Ramos (cell line): ENCODE data around the gene FBXO9.

Experiments used
- in situ Hi-C: fragments of 300-500 bp; cut with MboI; formaldehyde crosslinking; loops from one replicate; pipeline ENCODE4 v1.14.3; 2022; ENCODE audit warnings: low sequenced_read_pairs; ENCODE audit not compliant: unreplicated experiment

The FBXO9 gene

GRCh38 chr6:53065266-53066076 is at the start of gene FBXO9:
FBXO9 (plus strand) TSS chr6:53065404; CDS start chr6:53065790, 386 bp downstream.
- in situ Hi-C loops: no loop called here

GRCh38 chr6:53015486-53015885 is 49.7 kb upstream of the FBXO9 start:
- in situ Hi-C loops: no loop called here

DNA sequence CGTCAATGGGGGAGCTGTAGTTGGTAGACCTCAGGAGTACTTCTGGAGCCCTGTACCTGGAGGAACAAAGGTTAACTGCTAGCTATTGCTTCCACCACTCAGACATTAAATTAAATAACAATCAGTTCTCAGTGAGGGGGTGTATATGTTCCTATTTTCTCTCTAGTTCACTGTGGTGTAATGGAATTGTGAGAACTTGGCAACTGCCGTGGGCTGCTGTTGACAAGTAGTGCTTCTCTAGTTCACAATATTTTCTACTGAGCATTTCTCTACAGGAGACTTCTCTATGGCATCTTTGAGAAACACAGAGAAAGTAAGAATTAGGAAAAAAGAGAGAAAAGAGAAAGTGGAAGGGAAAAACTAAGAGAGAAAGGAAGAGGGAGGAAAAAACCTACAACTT is 46.8 kb upstream of the FBXO9 start:
- in situ Hi-C loops: no loop called here

GRCh38 chr6:53020005-53020744 is 45.0 kb upstream of the FBXO9 start:
- in situ Hi-C loops: no loop called here

- in situ Hi-C loops: no loop called here
Observed at GRCh38 chr6:53023323-53023722, 41.9 kb upstream of the FBXO9 start.

DNA sequence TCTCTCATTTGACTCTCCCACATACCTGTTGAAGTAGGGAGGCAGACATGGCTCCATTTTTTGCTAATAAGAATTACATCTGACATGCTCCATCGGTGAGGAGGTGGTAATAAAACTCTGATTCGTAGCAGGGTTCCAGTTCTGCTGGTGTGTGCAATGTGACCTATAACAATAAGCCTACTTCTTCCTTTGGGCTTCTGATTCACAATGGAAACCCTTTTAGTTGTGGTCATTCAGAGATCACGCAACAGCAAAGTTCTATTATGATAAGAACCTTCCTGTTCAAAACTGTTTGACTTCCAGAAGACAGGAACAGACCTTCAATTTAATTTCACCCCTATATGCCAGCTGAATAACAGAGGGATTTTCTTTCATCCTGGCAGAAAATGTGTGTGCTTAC is 38.7 kb upstream of the FBXO9 start:
- in situ Hi-C loops: no loop called here

DNA sequence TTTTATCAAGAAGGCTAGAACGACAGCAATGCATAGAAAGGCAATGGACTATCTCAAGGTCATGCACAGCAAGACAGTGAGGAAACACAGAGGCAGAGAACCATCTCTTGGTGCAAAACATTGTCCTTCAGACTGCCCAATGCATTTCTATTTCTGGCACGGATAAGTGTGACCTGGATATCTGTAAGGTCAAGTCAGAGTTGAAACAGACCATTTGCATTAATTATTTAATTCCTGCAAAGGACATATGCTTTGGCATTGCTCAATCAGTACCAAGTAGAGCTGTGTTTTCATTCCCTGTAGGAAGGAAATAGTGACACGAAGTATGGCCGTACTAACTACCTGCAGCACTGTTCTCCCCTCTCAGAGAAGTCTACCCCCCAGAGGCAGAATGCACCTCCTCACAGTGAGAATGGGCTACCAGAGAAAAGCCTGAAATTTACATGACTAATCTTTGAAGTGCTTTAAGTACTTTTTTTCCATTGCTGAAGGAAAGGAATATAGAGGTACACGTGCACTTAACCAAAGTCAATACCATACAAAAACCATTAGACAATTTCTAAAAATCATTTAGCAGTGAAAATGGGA is 38.0 kb upstream of the FBXO9 start:
- in situ Hi-C loops: no loop called here

DNA sequence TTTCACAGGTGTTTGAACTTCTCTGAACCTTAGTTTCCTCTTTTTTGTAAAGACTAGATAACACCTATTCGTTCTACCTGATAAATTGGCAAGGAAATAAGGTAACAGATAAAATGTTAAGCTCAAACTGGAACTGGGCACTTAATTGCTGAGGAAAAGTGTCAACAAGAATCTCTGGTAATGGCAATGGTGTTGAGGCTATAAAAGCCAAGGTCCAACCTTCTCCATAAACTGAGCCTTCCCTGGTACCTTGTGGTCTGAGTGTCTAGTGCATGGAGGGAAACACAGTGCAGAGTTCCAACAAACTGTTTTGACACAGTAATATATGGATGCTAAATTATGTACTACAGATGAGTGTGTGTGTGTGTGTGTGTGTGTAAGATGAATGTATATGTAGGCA is 36.7 kb upstream of the FBXO9 start:
- in situ Hi-C loops: no loop called here

- in situ Hi-C loops: no loop called here
Observed at GRCh38 chr6:53029257-53029656, 35.9 kb upstream of the FBXO9 start.

DNA sequence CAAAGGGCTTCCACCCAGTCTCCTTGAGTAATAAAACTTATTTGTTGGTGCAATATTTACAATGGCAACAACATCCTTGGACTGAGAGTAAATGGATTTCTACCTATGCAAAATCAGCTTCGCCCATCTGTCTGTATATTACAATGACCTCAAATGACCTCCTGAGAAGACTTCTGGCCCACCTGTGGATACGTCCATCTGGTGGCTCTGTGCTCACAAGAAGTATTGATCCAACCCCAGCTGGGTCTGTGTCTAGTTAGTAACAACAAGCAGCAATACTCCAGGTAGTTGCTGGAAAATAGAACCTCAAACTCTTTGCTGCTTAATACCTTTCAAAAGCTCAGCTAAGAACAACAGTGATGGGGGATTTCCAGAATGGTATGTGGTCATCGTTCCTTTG is 35.4 kb upstream of the FBXO9 start:
- in situ Hi-C loops: no loop called here

DNA sequence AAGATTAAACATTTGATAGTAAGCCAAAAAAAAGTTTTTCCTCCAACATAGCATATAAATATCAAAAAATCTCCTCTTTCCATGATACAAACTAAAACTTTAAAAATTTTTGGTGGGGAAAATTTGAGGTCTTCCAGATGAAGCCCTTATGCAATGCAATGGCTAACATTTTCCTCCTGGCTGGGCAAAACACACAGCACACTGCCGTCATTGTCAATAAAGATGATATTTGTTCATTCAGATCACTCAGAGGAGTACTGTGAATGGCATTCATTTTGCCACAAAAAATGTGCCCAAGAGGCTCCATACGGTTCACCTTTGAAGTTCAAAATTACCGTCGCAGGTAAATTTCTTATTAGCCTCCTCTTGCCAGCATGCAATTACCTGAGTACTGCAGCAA is 33.9 kb upstream of the FBXO9 start:
- in situ Hi-C loops: no loop called here

- in situ Hi-C loops: no loop called here
Observed at GRCh38 chr6:53032849-53033248, 32.4 kb upstream of the FBXO9 start.

DNA sequence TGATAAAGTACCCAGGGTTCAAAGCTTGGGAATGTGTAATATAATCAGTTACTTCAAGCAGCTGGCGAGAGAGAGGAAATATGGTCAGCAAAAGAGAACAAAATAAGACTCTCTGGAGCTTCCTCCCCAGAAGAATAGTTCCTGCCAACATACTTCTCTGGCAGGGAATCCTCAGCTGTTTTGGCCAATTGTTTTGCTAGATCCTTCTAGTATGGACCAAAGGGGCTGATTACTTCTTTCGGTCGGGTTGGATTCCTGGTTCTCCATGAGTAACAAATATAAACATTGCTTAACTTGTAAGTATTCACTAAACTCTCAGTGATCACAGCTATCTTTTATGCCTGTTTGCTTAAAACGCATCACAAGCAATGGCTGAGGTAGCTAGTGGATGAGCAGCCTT is 31.4 kb upstream of the FBXO9 start:
- in situ Hi-C loops: no loop called here

- in situ Hi-C loops: no loop called here
Observed at GRCh38 chr6:53035549-53036213, 29.5 kb upstream of the FBXO9 start.

GRCh38 chr6:53038141-53038540 is 27.1 kb upstream of the FBXO9 start:
- in situ Hi-C loops: no loop called here

- in situ Hi-C loops: no loop called here
Observed at GRCh38 chr6:53038596-53038995, 26.6 kb upstream of the FBXO9 start.

DNA sequence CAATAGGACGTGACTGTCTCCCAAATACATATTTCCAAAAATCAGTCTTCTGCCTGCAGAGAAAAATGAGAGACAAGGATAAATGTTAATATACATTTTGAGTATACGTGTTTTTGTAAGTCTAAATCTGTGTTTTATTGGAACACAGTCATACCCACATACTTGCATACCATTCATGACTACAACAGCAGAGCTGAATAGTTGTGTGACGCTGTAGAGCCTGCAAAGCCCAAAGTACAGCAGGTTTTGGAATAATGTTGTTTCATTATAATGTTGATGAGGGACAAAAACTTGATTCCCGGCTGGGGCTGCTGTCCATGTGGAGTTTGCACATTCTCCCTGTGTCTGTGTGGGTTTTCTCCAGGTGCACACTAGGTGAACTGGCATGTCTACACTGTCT is 23.8 kb upstream of the FBXO9 start:
- in situ Hi-C loops: no loop called here

DNA sequence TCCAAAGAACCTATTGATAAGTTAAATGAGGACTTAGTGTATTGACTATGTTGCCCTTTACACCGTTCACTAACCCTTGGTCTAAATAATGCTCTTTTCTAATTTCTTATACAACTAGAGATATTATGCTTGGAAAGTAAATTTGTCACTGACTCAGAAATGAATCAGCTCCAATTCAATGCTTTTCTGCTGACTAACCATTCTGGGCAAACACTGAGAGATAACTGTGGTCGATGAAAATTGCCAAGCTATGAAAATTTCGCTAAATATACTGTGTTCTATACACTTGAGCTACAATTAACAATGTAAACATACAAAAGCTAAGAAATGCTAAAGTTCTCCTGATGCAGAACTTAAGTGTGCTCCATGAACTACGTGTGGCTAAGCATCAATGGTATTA is 23.1 kb upstream of the FBXO9 start:
- in situ Hi-C loops: no loop called here

- in situ Hi-C loops: no loop called here
Observed at GRCh38 chr6:53043581-53043980, 21.6 kb upstream of the FBXO9 start.

DNA sequence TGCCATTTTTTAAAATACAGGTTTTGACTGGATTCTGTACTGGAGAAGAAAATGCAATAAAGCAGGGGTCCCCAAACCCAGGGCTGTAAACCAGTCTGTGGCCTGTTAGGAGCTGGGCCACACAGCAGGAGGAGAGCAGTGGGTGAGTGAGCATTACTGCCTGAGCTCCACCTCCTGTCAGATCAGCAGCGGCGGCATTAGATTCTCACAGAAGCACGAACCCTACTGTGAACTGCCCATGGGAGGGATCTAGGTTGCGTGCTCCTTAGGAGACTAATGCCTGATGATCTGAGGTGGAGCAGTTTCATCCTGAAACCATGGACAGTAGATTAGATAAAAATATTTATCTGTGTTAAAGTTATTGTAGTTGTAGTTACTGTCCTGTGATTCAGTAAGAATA is 21.1 kb upstream of the FBXO9 start:
- in situ Hi-C loops: no loop called here

DNA sequence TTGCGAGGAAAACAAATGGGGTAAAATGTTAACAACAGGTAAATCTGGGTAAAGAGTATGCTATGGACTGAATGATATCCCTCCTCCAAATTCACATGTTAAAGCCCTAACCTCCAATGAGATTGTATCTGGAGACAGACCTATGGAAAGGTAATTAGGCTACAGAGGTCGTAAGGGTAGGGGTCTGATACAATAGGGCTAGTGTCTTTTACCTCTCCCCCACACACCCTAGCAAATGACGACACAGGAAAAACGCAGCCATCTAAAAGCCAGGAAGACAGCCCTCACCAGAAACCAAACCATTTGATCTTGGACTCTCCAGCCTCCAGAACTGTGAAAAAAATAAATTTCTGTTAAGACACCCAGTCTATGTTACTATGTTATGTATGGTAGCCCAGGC is 20.6 kb upstream of the FBXO9 start:
- in situ Hi-C loops: no loop called here
